Measurements from ENCODE around the gene DOCK3. TPM values are rescaled to one million over a fixed set of nuclear protein-coding genes. Genes with fewer than 3 reads are reported as not detected.
A peak's percentile ranks its signal among the peaks of the same experiment; 100 is the strongest.
"Not testable (repeated sequence)": the region's sequence is repeated elsewhere in the genome, so short reads cannot be mapped to it uniquely, and the experiment has no call there.

Gene DOCK3
- total and polyA plus RNA-seq, 4 donors = 11.0 to 35.7 (median 33.0) TPM

DNA sequence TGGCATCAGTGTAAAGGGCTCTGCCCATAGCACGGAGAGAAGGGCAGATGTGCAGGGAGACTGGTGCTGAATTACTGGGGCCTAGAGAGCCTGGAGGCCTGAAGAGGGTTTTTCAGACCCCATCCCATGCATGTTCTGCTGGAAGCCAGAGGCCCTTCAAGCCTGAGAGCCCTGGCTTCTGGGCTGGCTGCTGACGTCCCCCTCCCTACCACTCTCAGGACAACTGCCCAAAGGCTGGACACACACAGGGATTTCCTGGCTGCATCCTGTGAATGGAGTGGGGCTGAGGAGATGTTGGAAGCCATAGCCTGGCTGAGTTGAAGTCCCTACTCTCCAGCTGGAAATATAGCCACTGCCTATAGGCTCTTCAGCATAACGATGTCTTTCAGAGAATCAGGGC is 16.9 kb upstream of the DOCK3 start:
- Histone ChIP-seq H3K4me3 (ENCODE audit: low read depth, low read length) (no peak overlapping the region), H3K9me3 (ENCODE audit: control insufficient read depth, insufficient read depth, low read length) (no peaks in the 10 kb centered on the region), H3K4me1 (ENCODE audit: control insufficient read depth, insufficient read depth, low read length) (peaks cover 2% of the 10 kb centered on the region), H3K36me3 (ENCODE audit: control insufficient read depth, insufficient read depth, low read length) (no peaks in the 10 kb centered on the region), H3K27me3 (ENCODE audit: control insufficient read depth, insufficient read depth, low read length) (no peaks in the 10 kb centered on the region), H3K27ac (ENCODE audit: low read depth, low read length) (no peak overlapping the region)
- no peak for DNase-seq (ENCODE audit: low read depth in 4 of 6, low spot score in 6 of 6)
- WGBS (ENCODE audit: insufficient coverage) = 93% methylated on average over 2 of the region's 3 CpGs

DNA sequence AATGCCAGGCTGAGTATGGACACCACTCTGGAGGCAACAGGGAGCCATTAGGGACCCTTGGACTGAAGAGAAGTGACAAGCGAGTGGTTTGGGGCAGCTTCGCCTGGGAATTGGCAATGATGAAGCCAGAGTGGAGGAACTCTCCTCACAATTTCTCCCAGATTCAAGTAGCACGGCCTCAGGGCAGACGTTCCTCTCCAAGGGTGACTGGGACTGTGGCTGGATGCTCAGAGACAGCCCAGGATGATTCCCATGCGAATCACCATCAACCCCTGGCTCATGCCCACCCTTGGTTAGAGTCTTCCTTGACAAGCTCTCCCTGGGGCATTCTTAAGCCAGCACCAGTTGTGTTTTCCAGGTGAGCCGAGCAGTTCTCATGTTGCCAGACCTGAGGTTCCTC is 16.3 kb upstream of the DOCK3 start:
- DNase-seq (ENCODE audit: low read depth in 4 of 6, low spot score in 6 of 6) = no peak
- WGBS (ENCODE audit: insufficient coverage) = 89% methylated on average over 4 of the region's 6 CpGs

DNA sequence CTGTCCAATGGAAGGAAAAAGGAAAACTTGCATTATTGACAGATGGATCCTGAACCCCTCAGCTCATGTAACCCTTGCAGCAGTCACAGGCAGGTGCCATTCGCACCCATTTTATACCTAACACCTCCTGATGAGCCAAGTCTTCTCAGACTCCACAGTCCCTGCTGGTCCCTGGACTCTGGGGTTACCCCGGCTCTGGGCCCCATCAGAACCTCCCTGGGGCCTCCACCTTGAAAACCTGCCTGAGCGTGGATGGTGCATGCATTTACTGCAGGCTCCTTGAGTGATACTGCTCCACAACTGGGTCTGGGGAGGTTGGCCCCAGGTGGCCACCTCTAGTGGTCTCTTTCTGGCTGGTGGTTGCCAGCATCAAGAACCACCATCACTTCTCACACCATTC is 15.9 kb upstream of the DOCK3 start:
- no peaks in the 10 kb centered on the region for H3K9me3 ChIP-seq (ENCODE audit: control insufficient read depth, insufficient read depth, low read length)
- no peak for DNase-seq (ENCODE audit: low read depth in 4 of 6, low spot score in 6 of 6)
- H3K27me3 ChIP-seq (ENCODE audit: control insufficient read depth, insufficient read depth, low read length) = no peaks in the 10 kb centered on the region
- H3K4me1 ChIP-seq (ENCODE audit: control insufficient read depth, insufficient read depth, low read length) = no peaks in the 10 kb centered on the region
- H3K36me3 ChIP-seq (ENCODE audit: control insufficient read depth, insufficient read depth, low read length) = no peaks in the 10 kb centered on the region
- 91% methylated on average over 3 of the region's 3 CpGs for WGBS (ENCODE audit: insufficient coverage)
- H3K4me3 ChIP-seq (ENCODE audit: low read depth, low read length) = no peak overlapping the region
- no peak overlapping the region for H3K27ac ChIP-seq (ENCODE audit: low read depth, low read length)

More for the DNA sequence above, 16.3 kb upstream of the DOCK3 start:
- H3K9me3 ChIP-seq (ENCODE audit: control insufficient read depth, insufficient read depth, low read length) = no peaks in the 10 kb centered on the region
- no peaks in the 10 kb centered on the region for H3K27me3 ChIP-seq (ENCODE audit: control insufficient read depth, insufficient read depth, low read length)
- H3K27ac ChIP-seq (ENCODE audit: low read depth, low read length) = no peak overlapping the region
- no peaks in the 10 kb centered on the region for H3K36me3 ChIP-seq (ENCODE audit: control insufficient read depth, insufficient read depth, low read length)
- H3K4me1 ChIP-seq (ENCODE audit: control insufficient read depth, insufficient read depth, low read length) = no peaks in the 10 kb centered on the region
- H3K4me3 ChIP-seq (ENCODE audit: low read depth, low read length) = no peak overlapping the region

DNA sequence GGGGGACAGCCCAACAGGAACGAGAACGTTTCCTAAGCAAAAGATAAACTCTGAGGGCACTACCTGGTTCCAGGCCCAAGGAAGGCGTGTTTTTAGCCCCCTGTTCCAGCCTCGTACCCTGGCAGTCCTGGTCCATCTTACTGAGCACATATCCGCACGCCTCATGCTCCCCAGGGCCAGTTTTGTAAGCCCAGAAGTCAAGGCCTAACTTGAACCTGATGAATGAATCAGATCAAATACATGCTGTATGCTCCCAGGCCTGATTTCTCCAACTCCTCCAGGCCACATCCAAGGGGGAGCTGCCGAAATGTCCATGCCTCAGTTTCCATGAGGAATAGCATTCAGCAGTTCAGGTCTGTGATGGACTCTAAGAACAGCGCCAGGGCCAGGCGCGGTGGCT is 14.3 kb upstream of the DOCK3 start:
- DNase-seq (ENCODE audit: low read depth in 4 of 6, low spot score in 6 of 6) = no peak
- Histone ChIP-seq H3K9me3 (ENCODE audit: control insufficient read depth, insufficient read depth, low read length) (no peaks in the 10 kb centered on the region), H3K4me3 (ENCODE audit: low read depth, low read length) (no peak overlapping the region), H3K27me3 (ENCODE audit: control insufficient read depth, insufficient read depth, low read length) (no peaks in the 10 kb centered on the region), H3K27ac (ENCODE audit: low read depth, low read length) (no peak overlapping the region), H3K4me1 (ENCODE audit: control insufficient read depth, insufficient read depth, low read length) (no peaks in the 10 kb centered on the region), H3K36me3 (ENCODE audit: control insufficient read depth, insufficient read depth, low read length) (no peaks in the 10 kb centered on the region)
- 93% methylated on average over 7 of the region's 10 CpGs for WGBS (ENCODE audit: insufficient coverage)

DNA sequence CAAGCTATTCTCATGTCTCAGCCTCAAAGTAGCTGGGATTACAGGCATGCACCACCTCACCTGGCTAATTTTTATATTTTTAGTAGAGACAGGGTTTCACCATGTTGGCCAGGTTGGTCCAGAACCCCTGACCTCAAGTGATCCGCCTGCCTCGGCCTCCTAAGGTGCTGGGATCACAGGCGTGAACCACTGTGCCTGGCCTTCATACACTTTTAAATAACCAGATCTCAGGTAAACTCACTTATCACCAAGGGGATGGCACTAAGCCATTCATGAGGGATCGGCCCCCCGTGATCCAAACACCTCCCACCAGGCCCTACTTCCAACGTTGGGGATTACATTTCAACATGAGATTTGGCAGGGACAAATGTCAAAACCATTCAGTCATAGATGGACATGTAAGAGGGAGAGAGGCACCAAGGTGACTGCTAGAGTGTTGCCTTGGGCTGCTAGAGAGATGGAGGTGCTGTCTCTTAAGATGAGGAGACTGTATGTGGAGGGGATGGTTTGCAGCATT is 13.3 kb upstream of the DOCK3 start:
- no peak overlapping the region for H3K4me3 ChIP-seq (ENCODE audit: low read depth, low read length)
- H3K4me1 ChIP-seq (ENCODE audit: control insufficient read depth, insufficient read depth, low read length) = no peaks in the 10 kb centered on the region
- H3K36me3 ChIP-seq (ENCODE audit: control insufficient read depth, insufficient read depth, low read length) = no peaks in the 10 kb centered on the region
- no peak for DNase-seq (ENCODE audit: low read depth in 4 of 6, low spot score in 6 of 6)
- no peaks in the 10 kb centered on the region for H3K9me3 ChIP-seq (ENCODE audit: control insufficient read depth, insufficient read depth, low read length)
- no peaks in the 10 kb centered on the region for H3K27me3 ChIP-seq (ENCODE audit: control insufficient read depth, insufficient read depth, low read length)
- WGBS (ENCODE audit: insufficient coverage) = 95% methylated on average over 2 of the region's 6 CpGs
- no peak overlapping the region for H3K27ac ChIP-seq (ENCODE audit: low read depth, low read length)

DNA sequence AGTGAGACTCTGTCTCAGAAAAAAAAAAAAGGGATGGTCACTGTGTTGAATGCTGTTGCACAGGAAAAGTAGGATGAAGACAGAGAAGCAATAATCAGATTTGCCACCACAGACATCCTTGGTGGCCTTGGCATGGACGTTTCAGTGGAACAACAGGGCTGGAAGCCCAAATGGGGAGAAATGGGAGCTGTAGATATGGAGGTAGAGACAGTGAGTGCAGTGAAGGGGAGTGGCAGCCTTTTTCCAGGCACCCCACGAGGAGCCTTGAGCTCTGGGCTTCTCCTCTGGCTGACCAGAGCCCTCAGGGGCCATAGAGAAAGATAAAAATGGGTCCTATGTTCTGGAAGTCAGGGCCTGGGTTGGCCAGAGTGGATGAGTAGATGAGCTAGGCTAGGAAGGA is 12.3 kb upstream of the DOCK3 start:
- DNase-seq (ENCODE audit: low read depth in 4 of 6, low spot score in 6 of 6) = no peak

DNA sequence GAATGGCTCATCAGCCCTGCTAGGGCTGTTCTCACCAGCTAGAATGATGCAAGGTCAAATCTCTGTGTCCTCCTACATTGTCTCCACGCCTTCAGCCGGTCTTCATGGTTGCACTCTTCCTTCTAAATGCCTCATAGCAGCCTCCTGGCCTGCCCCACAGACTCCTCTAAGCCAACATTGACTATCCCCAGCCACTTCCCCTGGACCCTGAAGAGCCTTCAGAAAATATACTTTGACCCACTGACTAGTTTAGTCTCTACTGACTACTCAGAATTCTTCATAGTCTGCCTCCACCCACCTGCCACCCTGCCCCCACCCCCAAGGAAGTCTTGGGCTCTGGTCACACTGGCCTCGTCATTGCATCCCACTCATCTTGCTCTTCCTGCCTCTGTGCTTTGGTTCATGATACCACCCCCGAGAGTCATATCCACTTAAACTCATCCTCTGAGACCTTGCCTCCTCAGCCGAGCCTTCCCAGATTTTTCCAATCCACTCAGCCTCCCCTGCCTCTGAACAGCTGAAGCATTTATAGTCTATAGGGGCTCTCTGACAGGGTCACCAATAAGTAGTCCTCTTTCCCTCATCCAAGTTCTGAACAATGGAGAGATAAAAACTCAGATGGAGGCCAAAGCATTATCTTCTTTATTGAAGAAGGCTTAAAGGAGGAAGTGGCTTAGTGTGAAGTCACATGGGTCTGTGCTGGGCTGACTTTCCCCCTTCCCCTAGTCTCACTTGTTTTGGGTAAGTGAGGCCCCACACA is 9.5 kb upstream of the DOCK3 start:
- no peak for DNase-seq (ENCODE audit: low read depth in 4 of 6, low spot score in 6 of 6)
- no peaks in the 10 kb centered on the region for H3K36me3 ChIP-seq (ENCODE audit: control insufficient read depth, insufficient read depth, low read length)
- H3K27ac ChIP-seq (ENCODE audit: low read depth, low read length) = no peak overlapping the region
- H3K27me3 ChIP-seq (ENCODE audit: control insufficient read depth, insufficient read depth, low read length) = no peaks in the 10 kb centered on the region
- no peak overlapping the region for H3K4me3 ChIP-seq (ENCODE audit: low read depth, low read length)
- no peaks in the 10 kb centered on the region for H3K9me3 ChIP-seq (ENCODE audit: control insufficient read depth, insufficient read depth, low read length)
- 82% methylated on average over 5 of the region's 5 CpGs for WGBS (ENCODE audit: insufficient coverage)
- no peaks in the 10 kb centered on the region for H3K4me1 ChIP-seq (ENCODE audit: control insufficient read depth, insufficient read depth, low read length)

More for the DNA sequence above, 12.3 kb upstream of the DOCK3 start:
- Histone ChIP-seq H3K9me3 (ENCODE audit: control insufficient read depth, insufficient read depth, low read length) (no peaks in the 10 kb centered on the region), H3K27me3 (ENCODE audit: control insufficient read depth, insufficient read depth, low read length) (no peaks in the 10 kb centered on the region), H3K36me3 (ENCODE audit: control insufficient read depth, insufficient read depth, low read length) (no peaks in the 10 kb centered on the region), H3K27ac (ENCODE audit: low read depth, low read length) (no peak overlapping the region), H3K4me1 (ENCODE audit: control insufficient read depth, insufficient read depth, low read length) (no peaks in the 10 kb centered on the region), H3K4me3 (ENCODE audit: low read depth, low read length) (no peak overlapping the region)
- WGBS (ENCODE audit: insufficient coverage) = 67% methylated on average over 1 of the region's 2 CpGs

DNA sequence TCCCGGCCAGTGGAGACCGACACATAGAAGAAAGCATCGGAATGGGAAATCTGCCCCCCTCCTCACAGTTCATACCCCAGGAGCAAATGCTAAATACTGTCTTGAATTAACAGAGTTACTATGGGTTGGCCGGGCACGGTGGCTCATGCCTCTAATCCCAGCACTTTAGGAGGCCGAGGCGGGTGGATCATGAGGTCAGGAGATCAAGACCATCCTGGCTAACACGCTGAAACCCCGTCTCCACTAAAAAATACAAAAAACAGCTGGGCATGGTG is 8.9 kb upstream of the DOCK3 start:
- not testable (repeated sequence) for DNase-seq (ENCODE audit: low read depth in 4 of 6, low spot score in 6 of 6); H3K9me3 ChIP-seq (ENCODE audit: control insufficient read depth, insufficient read depth, low read length); H3K4me3 ChIP-seq (ENCODE audit: low read depth, low read length); H3K27me3 ChIP-seq (ENCODE audit: control insufficient read depth, insufficient read depth, low read length); H3K4me1 ChIP-seq (ENCODE audit: control insufficient read depth, insufficient read depth, low read length); H3K36me3 ChIP-seq (ENCODE audit: control insufficient read depth, insufficient read depth, low read length); H3K27ac ChIP-seq (ENCODE audit: low read depth, low read length)
- 100% methylated on average over 4 of the region's 9 CpGs for WGBS (ENCODE audit: insufficient coverage)

DNA sequence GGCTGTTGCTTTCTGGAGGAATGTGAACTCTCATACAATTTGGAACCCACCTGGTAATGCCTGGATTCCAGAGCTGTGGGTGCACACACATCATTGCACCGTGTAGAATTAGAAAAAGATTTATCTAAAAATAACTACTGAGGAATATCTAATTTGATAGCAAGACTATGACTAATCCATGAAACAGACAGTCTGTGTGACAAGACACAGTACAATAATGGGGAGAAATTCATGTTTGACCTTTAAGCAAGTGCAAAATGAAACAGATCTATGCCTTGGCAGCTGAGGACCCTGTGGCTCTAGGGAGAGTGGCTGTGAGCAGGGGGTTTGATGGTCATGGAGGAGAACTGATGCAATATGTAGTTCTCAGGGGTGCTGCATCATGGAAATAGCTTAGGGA is 7.9 kb upstream of the DOCK3 start:
- H3K4me1 ChIP-seq (ENCODE audit: control insufficient read depth, insufficient read depth, low read length) = no peaks in the 10 kb centered on the region
- H3K27me3 ChIP-seq (ENCODE audit: control insufficient read depth, insufficient read depth, low read length) = peaks cover 2% of the 10 kb centered on the region
- WGBS (ENCODE audit: insufficient coverage) = no CpG with 5 or more reads among the region's 1 CpG
- peak in 1 of 6 donors; percentile 24 for DNase-seq (ENCODE audit: low read depth in 4 of 6, low spot score in 6 of 6)
- no peak overlapping the region for H3K27ac ChIP-seq (ENCODE audit: low read depth, low read length)
- H3K4me3 ChIP-seq (ENCODE audit: low read depth, low read length) = no peak overlapping the region
- H3K9me3 ChIP-seq (ENCODE audit: control insufficient read depth, insufficient read depth, low read length) = no peaks in the 10 kb centered on the region
- H3K36me3 ChIP-seq (ENCODE audit: control insufficient read depth, insufficient read depth, low read length) = no peaks in the 10 kb centered on the region

DNA sequence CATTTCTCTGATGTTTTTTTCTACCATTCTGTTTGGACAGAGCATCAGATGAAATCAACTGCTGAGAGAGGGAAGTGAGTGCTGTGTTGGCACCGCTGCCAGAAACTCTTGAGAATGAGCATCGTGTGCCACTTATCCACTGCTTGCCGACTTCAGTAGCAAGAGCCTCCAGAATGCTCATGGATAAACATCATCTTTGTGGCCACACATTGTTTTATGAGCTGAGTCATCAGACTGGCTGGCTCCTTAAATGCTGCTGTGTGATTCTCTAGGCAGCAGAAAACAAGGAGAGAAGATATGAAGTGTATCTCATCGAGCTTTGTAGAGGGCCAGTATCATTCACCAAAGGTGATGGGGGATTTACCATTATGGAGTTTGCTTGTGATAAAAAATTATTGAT is 3.4 kb upstream of the DOCK3 start:
- peaks cover 6% of the 10 kb centered on the region for H3K4me1 ChIP-seq (ENCODE audit: control insufficient read depth, insufficient read depth, low read length)
- peak in 2 of 6 donors; percentile 9 to 50 for DNase-seq (ENCODE audit: low read depth in 4 of 6, low spot score in 6 of 6)
- WGBS (ENCODE audit: insufficient coverage) = 67% methylated on average over 3 of the region's 4 CpGs
- H3K27me3 ChIP-seq (ENCODE audit: control insufficient read depth, insufficient read depth, low read length) = peaks cover 16% of the 10 kb centered on the region
- H3K4me3 ChIP-seq (ENCODE audit: low read depth, low read length) = no peak overlapping the region
- no peaks in the 10 kb centered on the region for H3K36me3 ChIP-seq (ENCODE audit: control insufficient read depth, insufficient read depth, low read length)
- no peak overlapping the region for H3K27ac ChIP-seq (ENCODE audit: low read depth, low read length)
- no peaks in the 10 kb centered on the region for H3K9me3 ChIP-seq (ENCODE audit: control insufficient read depth, insufficient read depth, low read length)
